Chondrocyte (in vitro differentiated cells): Measurements from ENCODE around the gene CYFIP1. TPM values are rescaled to one million over a fixed set of nuclear protein-coding genes. Genes with fewer than 3 reads are reported as not detected.

Experiments
- DNase-seq: peaks from one replicate; pipeline ENCODE4 v3.0.0; 2021; ENCODE audit warnings: mixed read lengths, low spot score
- H3K27ac Mint-ChIP-seq: one replicate; pipeline ENCODE4 v1.8.0; 2021; ENCODE audit warnings: mild to moderate bottlenecking, moderate library complexity, mixed read lengths; ENCODE audit not compliant: unreplicated experiment
- H3K27me3 Mint-ChIP-seq: 2 replicates; pipeline ENCODE4 v1.8.0; 2021; ENCODE audit warnings: low read depth, mixed read lengths
- H3K36me3 Mint-ChIP-seq: 2 replicates; pipeline ENCODE4 v1.8.0; 2021; ENCODE audit warnings: low read depth, mixed read lengths
- H3K4me1 Mint-ChIP-seq: 2 replicates; pipeline ENCODE4 v1.8.0; 2021; ENCODE audit warnings: low read depth, mild to moderate bottlenecking, mixed read lengths
- H3K4me3 Mint-ChIP-seq: one replicate; pipeline ENCODE4 v1.8.0; 2021; ENCODE audit warnings: mild to moderate bottlenecking, moderate library complexity, mixed read lengths; ENCODE audit not compliant: unreplicated experiment
- H3K9me3 Mint-ChIP-seq: 2 replicates; pipeline ENCODE4 v1.8.0; 2021; ENCODE audit warnings: low read depth, mixed read lengths
- CTCF ChIP-seq: fragments of 200-600 bp; sonication (generic); IDR thresholded peaks from 2 replicates; pipeline ENCODE4 v1.5.0; 2021; ENCODE audit warnings: antibody characterized with exemption, mild to moderate bottlenecking, moderate library complexity
- total RNA-seq: library from RNA; stranded (reverse); gene quantifications from 3 replicates; pipeline ENCODE4 v1.2.1, GENCODE V29; 2021

CYFIP1 gene
- total RNA-seq, 1 donor from 2014 or later, result 98.5 TPM

GRCh38 chr15:22974745-22975144 is 5.4 kb downstream of the CYFIP1 start:
- peaks cover 13% of the 10 kb centered on the region for H3K4me1 Mint-ChIP-seq
- no peak for TF ChIP-seq CTCF
- H3K9me3 Mint-ChIP-seq, result peaks cover 3% of the 10 kb centered on the region
- H3K27me3 Mint-ChIP-seq, result no peaks in the 10 kb centered on the region
- H3K4me3 Mint-ChIP-seq, result no peak overlapping the region
- peak overlapping the region; percentile 5 for H3K27ac Mint-ChIP-seq
- DNase-seq, result no peak
- H3K36me3 Mint-ChIP-seq, result no peaks in the 10 kb centered on the region

- H3K9me3 Mint-ChIP-seq, result peaks cover 7% of the 10 kb centered on the region
- peaks cover 11% of the 10 kb centered on the region for H3K4me1 Mint-ChIP-seq
- TF ChIP-seq CTCF, result no peak
Measured at GRCh38 chr15:22973987-22974386, 6.2 kb downstream of the CYFIP1 start.

GRCh38 chr15:22973286-22973685 is 6.9 kb downstream of the CYFIP1 start:
- Mint-ChIP-seq H3K4me3 (no peak overlapping the region), H3K4me1 (peaks cover 11% of the 10 kb centered on the region), H3K36me3 (no peaks in the 10 kb centered on the region), H3K27me3 (no peaks in the 10 kb centered on the region), H3K27ac (no peak overlapping the region), H3K9me3 (peaks cover 7% of the 10 kb centered on the region)
- no peak for DNase-seq
- no peak for TF ChIP-seq CTCF

More at GRCh38 chr15:22973987-22974386, 6.2 kb downstream of the CYFIP1 start:
- no peak for DNase-seq
- H3K36me3 Mint-ChIP-seq, result no peaks in the 10 kb centered on the region
- H3K27me3 Mint-ChIP-seq, result no peaks in the 10 kb centered on the region
- no peak overlapping the region for H3K27ac Mint-ChIP-seq
- no peak overlapping the region for H3K4me3 Mint-ChIP-seq

- H3K4me1 Mint-ChIP-seq, result peaks cover 28% of the 10 kb centered on the region
- H3K36me3 Mint-ChIP-seq, result no peaks in the 10 kb centered on the region
- H3K9me3 Mint-ChIP-seq, result peaks cover 7% of the 10 kb centered on the region
- no peak overlapping the region for H3K4me3 Mint-ChIP-seq
- no peaks in the 10 kb centered on the region for H3K27me3 Mint-ChIP-seq
- no peak overlapping the region for H3K27ac Mint-ChIP-seq
- DNase-seq, result no peak
- no peak for TF ChIP-seq CTCF
Measured at GRCh38 chr15:22969489-22969888, 10.7 kb downstream of the CYFIP1 start.

- Mint-ChIP-seq H3K27ac (peak overlapping the region; percentile 81), H3K27me3 (no peaks in the 10 kb centered on the region), H3K4me3 (no peak overlapping the region), H3K36me3 (no peaks in the 10 kb centered on the region), H3K9me3 (peaks cover 7% of the 10 kb centered on the region), H3K4me1 (peaks cover 39% of the 10 kb centered on the region)
- no peak for DNase-seq
- TF ChIP-seq CTCF, result no peak
Measured at GRCh38 chr15:22968366-22968765, 11.8 kb downstream of the CYFIP1 start.
